HG02763 (cell line): Measurements from ENCODE around the gene MAP3K12.
"Not testable (repeated sequence)": the region's sequence is repeated elsewhere in the genome, so short reads cannot be mapped to it uniquely, and the experiment has no call there.

Experiments
- ATAC-seq: cut with Tn5 transposase; IDR thresholded peaks from one replicate; pipeline ENCODE4 v1.9.1; 2021; ENCODE audit warnings: mild to moderate bottlenecking, moderate library complexity; ENCODE audit not compliant: unreplicated experiment

The MAP3K12 gene

DNA sequence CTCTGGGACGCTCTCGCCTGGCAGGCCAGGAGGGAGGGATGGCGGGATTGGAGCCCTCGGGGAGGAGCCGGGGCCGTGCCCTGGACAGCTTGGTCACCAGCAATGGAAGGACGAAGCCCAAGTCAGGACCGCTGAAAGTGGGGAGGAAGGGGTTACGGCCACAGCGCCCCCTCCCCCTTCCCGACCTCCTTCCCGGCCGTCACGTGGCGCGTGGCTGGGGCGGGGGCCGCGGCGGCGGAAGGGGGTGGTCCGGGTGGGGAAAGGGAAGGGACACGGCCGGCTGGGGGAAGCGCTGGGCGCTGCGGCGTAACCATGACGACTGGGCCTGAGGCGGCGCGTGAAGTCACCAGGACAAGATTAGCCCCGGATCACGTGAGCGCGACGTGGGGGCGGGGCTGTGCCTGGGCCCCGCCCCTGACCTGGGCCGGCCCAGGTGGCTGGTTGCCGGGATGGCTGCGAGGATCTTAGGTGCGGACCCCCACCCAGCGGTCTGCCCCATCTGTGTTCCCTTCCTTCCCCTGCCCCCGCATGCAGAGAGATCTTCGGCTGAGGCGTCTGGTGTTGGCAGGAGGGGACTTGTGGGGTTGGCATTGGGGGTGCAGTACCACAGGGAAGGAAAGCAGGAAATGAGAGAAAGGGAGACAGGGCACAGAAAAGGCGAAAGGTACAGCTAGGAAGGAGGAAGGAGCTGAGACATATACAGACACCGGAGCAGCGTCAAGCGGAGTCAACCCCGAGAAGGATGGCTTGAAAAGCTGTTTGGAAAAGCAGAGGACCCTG, 6.2 kb downstream of the MAP3K12 start:
- ATAC-seq = peak; percentile 93

DNA sequence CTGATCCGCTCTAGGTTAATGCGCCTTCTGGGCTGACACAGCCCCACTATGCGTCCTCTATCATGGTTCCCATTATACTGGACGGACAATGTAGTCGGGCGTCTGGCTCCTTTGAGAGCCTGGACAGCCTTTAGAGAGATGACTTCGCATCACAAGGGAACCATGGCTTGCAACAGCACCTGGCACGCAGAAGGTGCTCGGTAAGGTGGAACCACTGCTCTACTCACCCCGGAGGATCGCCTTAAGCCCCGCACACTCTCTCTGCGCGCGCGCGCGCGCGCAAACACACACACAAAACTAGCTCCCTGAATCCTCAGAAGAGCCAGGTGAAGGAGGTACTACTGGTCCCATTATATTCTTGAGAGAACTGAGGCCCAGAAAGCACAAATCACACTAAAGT, 7.1 kb downstream of the MAP3K12 start:
- ATAC-seq = no peak

DNA sequence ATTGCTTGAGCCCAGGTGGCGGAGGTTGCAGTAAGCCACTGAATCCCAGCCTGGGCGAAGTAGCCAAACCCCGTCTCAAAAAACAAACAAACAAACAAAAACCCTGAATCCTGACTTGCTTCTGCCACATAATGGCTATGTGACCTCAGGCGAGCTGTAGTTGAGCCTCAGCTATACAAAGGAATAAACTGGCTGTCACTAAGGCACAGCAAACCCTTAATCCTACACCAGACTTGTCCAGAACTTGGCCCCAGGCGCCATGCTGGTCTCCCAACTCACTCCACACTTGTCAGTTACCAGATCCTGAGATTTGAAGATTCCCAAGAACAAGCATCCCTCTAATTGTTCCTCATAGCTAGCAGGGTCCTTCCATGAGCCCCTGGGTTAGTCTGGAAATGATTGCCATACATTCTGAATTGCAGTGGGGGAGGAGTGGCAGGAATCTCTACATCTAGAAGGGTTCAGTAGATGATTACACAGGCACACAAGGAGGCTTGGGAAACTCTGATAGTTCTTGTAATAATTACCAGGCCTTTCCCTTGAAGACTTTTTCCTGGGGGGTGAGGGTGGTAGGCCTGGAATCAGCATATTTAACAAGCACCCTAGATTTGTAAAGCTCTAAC, 9.9 kb downstream of the MAP3K12 start:
- no peak for ATAC-seq

DNA sequence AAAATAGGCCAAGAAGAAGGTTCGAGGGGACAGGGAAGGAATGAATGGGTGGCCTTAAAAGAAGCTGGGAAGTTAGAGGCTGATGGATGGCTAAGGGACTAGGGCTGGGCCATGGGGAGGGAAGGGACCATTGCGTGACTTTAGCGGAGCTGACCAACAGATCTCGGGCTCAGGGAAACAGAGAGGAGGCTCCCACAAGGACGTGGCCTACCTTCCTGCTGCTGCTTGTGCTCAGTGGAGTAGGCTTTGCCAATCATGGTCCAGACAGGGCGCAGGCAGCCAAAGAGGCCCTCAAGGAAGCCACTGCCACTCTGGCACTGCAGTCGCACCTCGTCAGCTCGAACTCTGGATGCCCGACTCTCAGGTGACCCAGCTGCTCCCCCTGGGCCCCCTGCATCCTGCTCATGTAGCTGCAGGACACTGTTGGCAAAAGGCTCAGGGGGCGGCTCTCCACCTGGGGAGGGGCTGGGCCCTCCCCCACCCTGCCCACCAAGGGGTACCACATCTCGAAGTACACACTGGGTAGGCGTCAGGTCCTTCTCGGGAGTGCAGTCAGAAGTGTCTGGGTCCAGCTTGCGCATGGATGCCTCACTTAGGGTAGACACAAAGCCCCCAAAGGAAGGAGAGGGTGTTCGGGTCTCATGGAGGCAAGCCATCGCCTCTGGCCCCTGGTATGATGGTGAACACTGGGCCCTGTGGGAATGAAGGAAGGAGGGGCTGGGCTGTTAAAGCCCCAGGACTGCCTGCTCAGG, 12.3 kb downstream of the MAP3K12 start:
- no peak for ATAC-seq

DNA sequence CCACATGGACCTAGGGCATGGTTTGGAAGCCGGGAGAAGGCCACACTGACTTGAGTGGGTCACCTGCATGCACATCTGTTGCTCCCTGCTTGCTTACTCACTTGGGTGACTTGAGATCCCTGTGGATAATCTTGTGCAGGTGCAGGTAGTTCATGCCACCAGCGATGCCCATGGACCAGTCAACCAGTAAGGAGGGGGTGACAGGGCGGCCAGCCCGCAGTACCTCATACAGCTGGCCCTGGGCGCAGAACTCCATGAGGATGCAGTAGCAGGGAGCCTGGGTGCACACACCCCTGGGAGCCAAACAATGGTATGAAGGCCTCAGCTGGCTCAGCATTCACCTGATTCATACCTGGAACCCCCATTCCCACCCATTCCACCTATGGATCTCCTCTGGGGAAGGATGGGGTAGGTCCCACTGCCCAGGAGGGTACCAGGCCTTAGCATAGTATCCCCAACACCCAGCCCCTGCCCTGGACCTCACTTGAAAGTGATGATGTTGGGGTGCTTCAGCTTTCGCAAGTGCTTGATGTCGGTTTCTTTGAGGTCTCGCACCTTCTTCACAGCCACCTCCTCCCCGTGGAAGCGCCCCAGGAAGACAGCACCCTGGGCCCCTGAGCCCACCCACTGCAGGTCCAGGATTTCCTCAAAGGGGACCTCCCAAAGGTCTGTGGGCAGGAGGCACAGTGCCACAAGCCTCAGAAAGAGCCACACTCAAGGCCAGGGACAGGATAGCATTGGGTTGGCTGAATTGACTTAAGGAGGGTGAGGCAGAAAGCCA, 13.1 kb downstream of the MAP3K12 start:
- no peak for ATAC-seq

DNA sequence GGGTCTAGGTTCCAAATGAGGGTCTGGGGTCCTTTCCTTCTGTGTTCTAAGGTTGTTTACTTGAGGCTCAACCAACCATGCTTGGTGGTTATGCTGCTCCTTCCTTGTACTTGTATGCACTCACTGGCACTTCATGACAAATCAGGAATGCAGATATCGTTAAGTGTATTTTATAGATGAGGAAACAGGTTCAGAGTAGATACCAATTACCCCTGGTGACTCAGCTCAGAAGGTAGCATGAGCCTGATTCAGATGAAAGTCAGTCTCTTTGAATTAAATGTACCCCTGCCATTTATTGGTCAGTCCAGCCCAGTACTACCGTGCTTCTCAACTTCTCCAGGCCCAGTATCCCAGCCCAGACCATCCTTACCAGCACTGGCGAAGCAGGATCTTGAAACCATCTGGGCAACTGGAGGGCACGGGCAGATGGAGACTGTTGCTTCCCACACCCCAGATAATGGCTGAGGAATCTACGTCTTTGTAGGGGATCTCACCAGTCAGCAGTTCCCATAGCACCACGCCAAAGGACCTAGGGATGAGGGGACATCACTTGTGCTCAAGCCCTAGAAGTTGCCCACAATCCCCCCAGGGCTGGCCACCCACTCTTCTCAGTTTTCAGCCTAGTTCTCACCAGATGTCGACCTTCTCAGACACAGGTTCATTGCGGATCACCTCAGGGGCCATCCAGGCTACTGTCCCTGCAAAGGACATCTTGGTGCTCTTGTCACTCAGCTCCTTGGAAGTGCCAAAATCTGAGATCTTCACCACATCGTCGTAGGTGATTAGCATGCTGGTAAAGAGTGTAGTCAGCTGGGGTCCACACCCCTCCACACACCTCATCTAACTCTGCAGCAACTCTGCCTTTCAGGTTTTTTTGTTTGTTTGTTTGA, 14.3 kb downstream of the MAP3K12 start:
- ATAC-seq = no peak

DNA sequence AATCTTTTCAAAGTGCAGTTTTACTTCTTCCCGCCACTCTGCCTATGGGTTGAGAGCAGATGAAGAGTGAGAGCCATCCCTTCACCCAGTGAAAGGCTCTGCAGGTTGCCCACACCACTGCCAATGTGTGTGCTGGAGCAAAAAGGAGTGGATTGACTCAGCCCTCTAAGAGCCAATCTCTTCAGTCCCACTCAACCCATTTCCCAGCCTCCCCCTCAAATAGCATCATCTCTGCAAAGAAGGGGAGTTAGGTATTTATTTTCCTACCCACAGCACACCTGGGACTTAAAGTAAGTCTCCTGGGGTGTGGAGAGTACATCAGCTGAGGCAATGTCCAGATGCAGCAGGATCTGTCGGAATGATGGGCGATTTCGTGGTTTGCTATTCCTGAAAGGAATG, 15.3 kb downstream of the MAP3K12 start:
- ATAC-seq = no peak

DNA sequence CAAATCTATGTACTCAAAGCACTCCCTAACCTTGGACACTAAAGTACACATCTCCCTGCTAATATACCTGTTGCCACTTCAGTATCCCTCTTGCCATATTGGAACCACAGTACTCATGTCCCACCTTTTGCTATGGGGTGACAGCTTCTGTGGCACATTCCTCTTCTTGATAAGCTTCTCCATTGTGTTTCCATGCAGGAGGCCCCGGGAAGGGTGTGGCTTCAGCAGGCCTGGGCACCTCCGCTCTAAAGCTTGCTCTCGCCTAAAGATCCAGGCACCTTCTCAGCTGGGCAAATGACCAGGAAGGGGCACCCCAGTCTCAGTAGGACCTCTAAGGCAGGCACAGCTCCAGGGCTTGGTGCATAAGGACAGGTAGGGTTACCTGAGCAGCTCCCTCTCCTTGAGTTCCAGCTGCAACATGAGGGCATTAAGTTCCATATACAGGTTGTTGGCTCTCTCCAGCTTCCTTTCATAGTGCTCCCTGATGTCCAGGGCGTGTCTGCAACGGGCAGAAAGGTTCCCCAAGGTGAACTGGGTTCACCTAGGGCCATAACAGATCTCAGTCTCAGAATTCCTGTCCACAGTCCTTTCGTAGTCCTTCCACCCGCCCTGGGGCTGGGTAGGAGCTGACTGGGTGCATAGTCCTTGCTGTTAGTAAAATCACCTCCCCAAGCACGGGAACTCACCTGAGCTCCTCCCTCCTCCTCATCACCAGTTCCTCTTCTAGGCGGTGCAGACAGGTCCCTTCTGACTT, 15.9 kb downstream of the MAP3K12 start:
- ATAC-seq = no peak

DNA sequence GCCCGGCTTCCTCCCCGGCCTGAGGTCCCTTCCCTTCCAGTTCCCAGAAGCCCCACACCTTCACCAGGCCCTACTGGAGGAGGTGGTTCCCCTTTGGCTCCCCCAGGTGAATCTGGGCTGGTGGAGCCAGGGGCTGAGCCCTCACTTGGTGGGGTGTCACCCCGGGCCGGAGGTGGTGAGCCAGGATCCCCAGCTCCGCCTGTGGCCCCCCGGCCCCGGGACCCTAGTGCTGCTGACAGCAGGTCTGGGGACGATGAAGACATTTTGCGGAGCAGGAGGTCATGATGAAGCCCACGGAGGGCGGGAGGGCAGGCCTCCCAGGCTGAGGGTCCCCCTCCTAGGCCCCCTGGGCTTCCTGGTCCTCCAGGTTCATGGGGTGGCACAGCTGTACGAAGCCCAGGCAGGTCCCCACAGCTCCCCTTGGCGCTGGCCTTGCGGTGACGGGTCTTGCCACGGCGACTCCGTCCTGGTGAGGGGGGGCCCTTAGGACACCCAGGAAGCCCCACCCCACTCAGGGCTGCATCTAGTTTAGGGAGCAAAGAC, 16.6 kb downstream of the MAP3K12 start:
- ATAC-seq = no peak

DNA sequence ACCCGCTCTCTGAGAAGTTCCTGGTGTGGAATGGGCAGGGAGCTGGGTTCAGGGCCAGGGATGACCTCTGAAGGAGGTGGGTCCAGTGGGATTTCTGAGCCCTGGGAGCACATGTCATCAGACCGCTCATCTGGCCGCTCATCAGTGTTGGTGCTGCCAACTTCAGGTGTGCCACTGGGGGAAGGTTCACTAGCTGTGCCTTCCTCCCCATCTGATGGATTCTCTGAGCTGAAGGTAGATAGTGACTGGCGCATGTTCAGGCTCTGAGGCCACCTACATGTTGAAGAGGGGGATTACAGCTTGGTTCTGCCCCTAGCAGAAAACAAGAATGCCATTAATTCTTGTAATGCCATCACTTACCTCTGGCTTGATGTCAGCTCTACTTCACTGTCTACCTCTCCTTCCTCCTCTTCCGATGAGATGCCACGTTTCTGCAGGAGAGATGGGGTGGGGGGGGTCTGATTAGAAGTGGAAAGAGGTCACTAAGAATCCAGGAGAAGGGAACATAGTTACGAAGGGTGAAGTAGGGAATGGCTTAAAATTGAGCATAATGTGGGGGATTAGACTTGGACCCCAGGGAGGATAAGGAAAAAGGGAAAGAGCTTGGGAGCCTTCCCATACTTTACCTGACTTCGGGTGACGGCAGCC, 17.2 kb downstream of the MAP3K12 start:
- ATAC-seq = no peak

DNA sequence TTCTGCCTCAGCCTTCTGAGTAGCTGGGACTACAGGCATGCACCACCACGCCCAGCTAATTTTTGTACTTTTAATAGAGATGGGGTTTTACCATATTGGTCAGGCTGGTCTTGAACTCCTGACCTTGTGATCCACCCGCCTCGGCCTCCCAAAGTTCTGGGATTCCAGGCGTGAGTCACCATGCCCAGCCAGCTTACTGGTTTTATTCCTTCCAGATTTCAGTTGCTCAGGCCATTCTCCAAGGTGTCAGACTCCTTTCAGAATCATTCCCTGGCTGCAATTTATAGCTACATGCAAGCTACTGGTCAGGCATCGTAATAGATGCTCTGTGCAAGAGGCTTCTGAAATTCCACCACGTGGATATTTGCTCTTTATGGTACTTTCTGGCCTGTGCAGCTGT, 17.8 kb downstream of the MAP3K12 start:
- ATAC-seq = not testable (repeated sequence)

DNA sequence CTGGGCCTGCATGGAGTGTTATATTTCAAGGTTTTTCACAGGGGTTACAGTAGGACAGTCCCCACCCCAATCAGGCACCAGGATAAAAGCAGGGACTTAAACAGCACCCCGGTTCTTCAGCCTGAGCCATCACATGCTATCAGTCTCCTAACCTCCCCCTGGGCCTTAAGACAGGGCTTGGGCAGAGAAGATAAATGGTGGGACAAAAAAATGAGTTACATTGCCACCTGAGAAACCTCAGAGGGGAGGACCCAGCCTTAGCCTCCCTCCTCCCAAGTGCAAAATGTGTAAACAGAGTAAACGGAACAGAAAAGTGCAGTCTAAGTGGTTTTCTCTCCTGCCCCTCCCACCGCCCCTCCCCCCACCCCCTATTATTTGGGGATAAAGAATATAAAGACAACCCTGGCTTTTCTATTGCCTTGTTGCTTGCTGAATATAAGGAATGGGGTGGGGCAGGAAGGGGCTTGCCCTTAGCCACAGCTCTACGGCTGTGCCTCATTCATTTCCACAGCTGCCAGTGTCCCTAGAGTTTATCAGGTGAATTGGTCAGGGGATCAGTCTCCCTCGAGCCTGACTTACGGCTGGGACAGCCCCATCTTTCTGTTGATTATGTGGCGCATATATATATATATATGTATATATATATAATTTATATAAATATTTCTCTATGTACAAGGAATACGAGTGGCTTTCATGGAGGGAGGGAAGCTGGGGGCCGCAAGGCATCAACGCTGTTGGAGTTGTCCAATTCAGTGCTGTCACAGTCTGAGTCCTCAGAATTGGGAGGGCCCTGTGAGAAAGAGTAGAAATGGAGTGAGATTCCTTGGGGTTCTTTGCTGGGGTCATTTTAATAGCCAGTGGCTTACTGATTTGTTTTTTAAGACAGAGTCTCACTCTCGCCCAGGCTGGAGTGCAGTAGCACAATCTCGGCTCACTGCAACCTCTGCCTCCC, 18.5 kb downstream of the MAP3K12 start:
- no peak for ATAC-seq

DNA sequence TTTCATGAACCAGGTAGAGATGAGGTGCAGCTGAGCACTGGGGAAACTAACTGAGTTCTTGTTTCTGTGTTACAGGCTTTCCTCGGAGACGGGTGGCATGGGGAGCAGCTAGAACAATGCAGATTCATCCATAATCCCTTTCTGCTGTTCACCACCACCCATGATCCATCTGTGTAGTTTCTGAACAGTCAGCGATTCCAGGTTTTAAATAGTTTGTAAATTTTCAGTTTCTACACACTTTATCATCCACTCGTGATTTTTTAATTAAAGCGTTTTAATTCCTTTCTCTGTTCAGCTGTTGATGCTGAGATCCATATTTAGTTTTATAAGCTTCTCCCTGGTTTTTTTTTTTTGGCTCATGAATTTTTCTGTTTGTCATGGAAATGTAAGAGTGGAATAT, 19.9 kb downstream of the MAP3K12 start:
- ATAC-seq = no peak

DNA sequence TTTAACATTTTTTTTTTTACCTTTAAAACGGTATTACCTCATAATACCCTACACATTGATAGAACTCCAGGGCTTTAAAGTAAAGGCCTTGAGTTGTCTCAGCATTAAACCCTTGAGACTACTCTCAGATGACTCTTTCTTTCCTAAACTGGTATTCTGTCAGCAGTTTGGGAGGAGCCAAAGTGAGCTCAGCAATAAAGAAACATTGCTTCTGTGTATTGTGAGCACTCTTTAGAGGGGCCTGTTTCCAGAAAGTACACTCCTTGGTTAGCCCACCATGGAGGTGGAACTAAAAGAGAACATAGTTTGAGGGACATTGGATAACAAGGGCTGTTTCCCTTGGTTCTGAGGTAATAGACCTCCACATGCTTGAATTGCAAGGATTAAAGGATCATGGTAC, 20.4 kb downstream of the MAP3K12 start:
- ATAC-seq = no peak

DNA sequence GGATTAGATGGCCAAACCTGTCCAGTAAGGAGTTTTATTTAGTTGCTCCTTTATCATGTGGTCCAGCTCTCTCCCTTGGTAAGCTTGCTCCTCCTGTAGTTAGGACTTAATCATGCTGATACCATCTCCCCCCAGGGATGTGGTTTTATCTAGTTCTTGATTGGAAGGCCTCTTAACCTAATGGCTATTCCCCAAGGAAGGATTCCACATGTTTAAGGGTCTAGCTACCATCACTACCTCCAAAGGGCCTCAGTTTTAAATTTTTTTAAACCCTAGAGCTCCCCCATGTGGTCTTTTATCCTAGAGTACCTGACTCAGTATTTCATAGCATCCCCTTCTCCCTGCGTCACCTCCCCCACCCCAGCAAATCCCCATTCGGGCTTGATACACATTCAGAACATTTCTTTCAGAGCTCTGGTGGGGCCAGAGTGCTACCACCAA, 22.5 kb downstream of the MAP3K12 start:
- ATAC-seq = no peak

DNA sequence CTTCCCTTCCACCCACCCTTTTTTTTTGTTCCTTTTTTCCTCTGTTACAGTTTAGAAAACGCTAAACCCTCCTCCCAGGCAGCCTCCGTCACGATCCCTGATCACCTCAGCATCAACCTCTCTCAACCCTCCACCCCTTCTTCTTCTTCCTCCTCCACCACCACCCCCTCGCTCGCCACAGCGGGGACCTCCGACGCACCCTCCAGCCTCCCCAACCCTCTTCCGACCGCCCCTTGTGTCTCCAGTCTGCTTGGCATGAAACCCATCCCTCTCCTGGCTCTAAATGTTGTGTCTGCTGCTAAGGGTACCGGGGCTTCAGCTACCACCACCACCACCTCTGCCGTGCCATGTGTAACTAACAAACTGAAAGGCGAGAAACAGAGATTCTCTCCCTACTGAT, 24.4 kb downstream of the MAP3K12 start:
- no peak for ATAC-seq

DNA sequence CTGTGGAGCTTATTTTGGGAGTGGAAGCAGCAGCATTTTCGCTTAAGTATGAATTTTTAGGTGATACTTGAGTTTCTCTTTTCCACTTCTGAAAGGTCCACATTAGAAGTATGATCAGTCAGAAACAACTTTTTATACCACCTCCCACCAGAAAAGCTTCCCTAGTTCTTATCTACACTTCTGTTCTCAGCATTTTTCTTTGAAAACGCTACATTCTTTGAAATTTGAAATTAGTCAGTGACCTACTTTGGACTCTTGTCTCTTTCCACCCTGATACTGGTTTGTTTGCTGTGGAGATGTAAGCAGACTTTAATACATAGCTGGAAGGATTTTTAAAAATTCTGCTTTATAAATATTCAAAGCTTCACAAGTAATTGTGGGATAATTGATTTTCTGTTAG, 25.2 kb downstream of the MAP3K12 start:
- no peak for ATAC-seq
